IMR-90 (cell line): Measurements from ENCODE around the gene PIGP. TPM values are rescaled to one million over a fixed set of nuclear protein-coding genes. Genes with fewer than 3 reads are reported as not detected.
A peak's percentile ranks its signal among the peaks of the same experiment; 100 is the strongest.

ENCODE experiments used
- ATAC-seq: fragments of 200-7000 bp; cut with Tn5 transposase; 2 replicates; pipeline ENCODE4 v1.9.1; 2020; ENCODE audit warnings: low read depth, mild to moderate bottlenecking, moderate library complexity
- BruUV-seq: library from RNA; stranded (reverse); fragments of 400-500 nt; replicated peaks from 2 replicates; lab custom pipeline; 2021; lab: Mats Ljungman, UMichigan
- CTCF ChIA-PET: fragments of 300-600 bp; formaldehyde crosslinking; extraction: SDS; loops from one replicate; lab custom pipeline; 2021; ENCODE audit warnings: antibody characterized with exemption; lab: Yijun Ruan, JAX
- POLR2A ChIA-PET: fragments of 300-600 bp; sonication (Branson Sonifier 250); formaldehyde crosslinking; loops from one replicate; lab custom pipeline; 2022; ENCODE audit warnings: antibody characterized with exemption; ENCODE audit not compliant: unreplicated experiment; lab: Charles Lee
- DNase-seq: peaks from one replicate; pipeline ENCODE4 v3.0.0; 2013
- H2AFZ ChIP-seq: replicated peaks from 2 replicates; pipeline ENCODE3; 2013; ENCODE audit warnings: low read length, mild to moderate bottlenecking; ENCODE audit not compliant: poor library complexity
- H2AK5ac ChIP-seq: 2 replicates; pipeline ENCODE4 v1.6.1; 2013; ENCODE audit warnings: low read depth, low read length, inconsistent platforms
- H2AK9ac ChIP-seq: replicated peaks from 2 replicates; pipeline ENCODE3; 2013; ENCODE audit warnings: mild to moderate bottlenecking, low read depth, low read length, moderate library complexity; ENCODE audit not compliant: poor library complexity
- H2BK120ac ChIP-seq: 2 replicates; pipeline ENCODE4 v1.6.1; 2013; ENCODE audit warnings: low read depth, low read length, inconsistent platforms
- H2BK15ac ChIP-seq: 3 replicates; pipeline ENCODE4 v1.6.1; 2013; ENCODE audit warnings: low read depth, low read length, inconsistent platforms
- H2BK20ac ChIP-seq: 2 replicates; pipeline ENCODE4 v1.6.1; 2013; ENCODE audit warnings: low read depth, mild to moderate bottlenecking, inconsistent platforms, low read length, moderate library complexity
- H2BK5ac ChIP-seq: 2 replicates; pipeline ENCODE4 v1.6.1; 2013; ENCODE audit warnings: mild to moderate bottlenecking, low read depth, low read length, inconsistent platforms; ENCODE audit not compliant: poor library complexity, severe bottlenecking
- H3K14ac ChIP-seq: replicated peaks from 2 replicates; pipeline ENCODE4 v1.6.1; 2013; ENCODE audit warnings: low read depth, low read length, inconsistent platforms
- H3K18ac ChIP-seq: 2 replicates; pipeline ENCODE4 v1.6.1; 2013; ENCODE audit warnings: low read depth, low read length, control low read depth
- H3K23ac ChIP-seq: 2 replicates; pipeline ENCODE4 v1.6.1; 2013; ENCODE audit warnings: low read depth, low read length, inconsistent platforms
- H3K27ac ChIP-seq: 2 replicates; pipeline ENCODE4 v1.5.1; 2013; ENCODE audit warnings: mild to moderate bottlenecking, control low read depth, low read length; ENCODE audit not compliant: insufficient read depth
- H3K27me3 ChIP-seq: 2 replicates; pipeline ENCODE4 v1.6.1; 2013; ENCODE audit warnings: low read length; ENCODE audit not compliant: control insufficient read depth, insufficient read depth
- H3K36me3 ChIP-seq: 2 replicates; pipeline ENCODE4 v1.6.1; 2013; ENCODE audit warnings: low read length, mixed read lengths; ENCODE audit not compliant: control insufficient read depth, insufficient read depth
- H3K4ac ChIP-seq: 2 replicates; pipeline ENCODE4 v1.6.1; 2013; ENCODE audit warnings: low read depth, low read length, inconsistent platforms
- H3K4me1 ChIP-seq: 2 replicates; pipeline ENCODE4 v1.6.1; 2013; ENCODE audit warnings: low read length, mixed read lengths; ENCODE audit not compliant: control insufficient read depth, insufficient read depth
- H3K4me2 ChIP-seq: 2 replicates; pipeline ENCODE4 v1.6.1; 2013; ENCODE audit warnings: low read depth, mild to moderate bottlenecking, control low read depth, low read length, moderate library complexity
- H3K4me3 ChIP-seq: 2 replicates; pipeline ENCODE4 v1.5.1; 2013; ENCODE audit warnings: low read depth, mild to moderate bottlenecking, control low read depth, low read length, moderate library complexity; ENCODE audit not compliant: insufficient read depth
- H3K56ac ChIP-seq: 2 replicates; pipeline ENCODE4 v1.6.1; 2013; ENCODE audit warnings: low read length, inconsistent platforms; ENCODE audit not compliant: insufficient read depth; ENCODE audit errors: extremely low read depth
- H3K79me1 ChIP-seq, 2 experiments: 2 replicates each; pipeline ENCODE4 v1.6.1; 2013; ENCODE audit warnings: low read length in 2 of 2, inconsistent platforms in 1 of 2, low read depth in 1 of 2
- H3K9ac ChIP-seq: 2 replicates; pipeline ENCODE4 v1.6.1; 2013; ENCODE audit warnings: low read depth, low read length, control low read depth
- H3K9me1 ChIP-seq: 2 replicates; pipeline ENCODE4 v1.6.1; 2013; ENCODE audit warnings: low read length, inconsistent platforms; ENCODE audit not compliant: insufficient read depth
- H3K9me3 ChIP-seq: 2 replicates; pipeline ENCODE4 v1.6.1; 2013; ENCODE audit warnings: low read length; ENCODE audit not compliant: control insufficient read depth, insufficient read depth
- H4K20me1 ChIP-seq: 2 replicates; pipeline ENCODE4 v1.6.1; 2013; ENCODE audit warnings: low read length, inconsistent platforms; ENCODE audit not compliant: insufficient read depth
- H4K5ac ChIP-seq: 2 replicates; pipeline ENCODE4 v1.6.1; 2013; ENCODE audit warnings: mild to moderate bottlenecking, low read depth, low read length, control low read depth
- H4K8ac ChIP-seq, 2 experiments: 2 replicates each; pipeline ENCODE4 v1.6.1; 2013; ENCODE audit warnings: low read depth in 2 of 2, low read length in 2 of 2, control low read depth in 1 of 2, inconsistent platforms in 1 of 2
- H4K91ac ChIP-seq: 2 replicates; pipeline ENCODE4 v1.6.1; 2013; ENCODE audit warnings: low read depth, low read length, inconsistent platforms; ENCODE audit not compliant: insufficient read depth
- CEBPB ChIP-seq: IDR thresholded peaks from 2 replicates; pipeline ENCODE4 v1.6.1; 2012; ENCODE audit warnings: low read depth, low read length, improper control_type of control experiment
- CTCF ChIP-seq: conservative IDR thresholded peaks from 2 replicates; pipeline ENCODE4 v1.5.1; 2012; ENCODE audit warnings: mild to moderate bottlenecking, low read depth, low read length, improper control_type of control experiment
- MAFK ChIP-seq: IDR thresholded peaks from 2 replicates; pipeline ENCODE4 v1.6.1; 2012; ENCODE audit warnings: low read depth, low read length, improper control_type of control experiment
- MAZ ChIP-seq: IDR thresholded peaks from 2 replicates; pipeline ENCODE4 v1.6.1; 2012; ENCODE audit warnings: low read depth, mild to moderate bottlenecking, low read length, improper control_type of control experiment, moderate library complexity, borderline replicate concordance
- WGBS, 2 experiments: methylation state at CpG; one replicate each; pipeline versions ENCODE4 v1.1.5 to v1.1.7; 2013; ENCODE audit warnings: missing lambda C conversion rate in 2 of 2; ENCODE audit not compliant: insufficient read length in 1 of 2; ENCODE audit errors: extremely low coverage in 2 of 2; 5-methylcytosine and 5-hydroxymethylcytosine counted together
- dilution Hi-C: fragments of 300-500 bp; cut with HindIII; formaldehyde crosslinking; loops from one replicate; pipeline ENCODE4 v1.14.3; 2018; ENCODE audit warnings: low sequenced_read_pairs; ENCODE audit not compliant: unreplicated experiment
- in situ Hi-C: fragments of 300-500 bp; cut with MboI; formaldehyde crosslinking; loops from 3 replicates; pipeline ENCODE4 v1.14.3; 2019; ENCODE audit warnings: low sequenced_read_pairs, inconsistent platforms, mixed read lengths
- intact Hi-C: fragments of 100-400 bp; cut with micrococcal nuclease; formaldehyde crosslinking; loops from 2 replicates; pipeline ENCODE4 v1.10.0; 2022
- polyA plus RNA-seq, 3 experiments: library from polyadenylated mRNA; depleted of rRNA; stranded (reverse); fragments of >200 nt; gene quantifications; 2 replicates each; pipeline ENCODE4 v1.2.3, GENCODE V29; 2012; ENCODE audit warnings: low replicate concordance in 1 of 3
- total RNA-seq: library from RNA; depleted of rRNA; stranded (reverse); fragments of >200 nt; gene quantifications from 2 replicates; pipeline ENCODE4 v1.2.3, GENCODE V29; 2012

The PIGP gene
- total and polyA plus RNA-seq, 2 of the 4 experiments (the other 2 are of a cell fraction) = 4.1 to 15.4 TPM

- Histone ChIP-seq H2BK5ac (peak overlapping the region; percentile 5), H3K27me3 (no peaks in the 10 kb centered on the region), H3K18ac (no peak overlapping the region), H3K27ac (no peak overlapping the region), H3K4ac (no peak overlapping the region), H2AFZ (no peak overlapping the region), H2BK120ac (no peak overlapping the region), H3K4me2 (no peak overlapping the region), H3K4me1 (peaks cover 2% of the 10 kb centered on the region; the same call in 1 of the 2 replicates), H2AK9ac (no peak overlapping the region), H3K23ac (no peak overlapping the region), H3K56ac (no peak overlapping the region), H3K9ac (no peak overlapping the region), H4K20me1 (peaks cover 63% of the 10 kb centered on the region), H3K4me3 (no peak overlapping the region), H3K9me3 (no peaks in the 10 kb centered on the region), H2BK20ac (no peak overlapping the region), H3K9me1 (peaks cover 4% of the 10 kb centered on the region; the same call in 1 of the 2 replicates), H2AK5ac (no peak overlapping the region), H2BK15ac (no peak overlapping the region), H3K79me1 (peaks cover 9 to 58% of the 10 kb centered on the region in 2 experiments), H3K14ac (no peak overlapping the region), H4K5ac (no peak overlapping the region), H3K36me3 (peaks cover 7% of the 10 kb centered on the region; the same call in 1 of the 2 replicates), H4K8ac (no peak overlapping the region), H4K91ac (no peak overlapping the region)
- CTCF ChIA-PET = interaction anchor here (0.5 to 0.7 kb wide), 2 partner anchors 49 to 307 kb away, joined by 3 to 4 read pairs; no protein-coding TSS in a partner anchor
- intact Hi-C loops = loop anchor here (10.0 kb wide), 1 partner anchor 583 kb away; no protein-coding TSS in a partner anchor
- peak; percentile 35 for DNase-seq
- peak; percentile 67 for ATAC-seq
- no peak for TF ChIP-seq CTCF
- peak; percentile 76 for TF ChIP-seq CEBPB
- TF ChIP-seq MAZ = no peak
- TF ChIP-seq MAFK = no peak
- 40% methylated on average over 1 of the region's 5 CpGs; no CpG with 5 or more reads in 1 of the 2 experiments for WGBS, 2 experiments
- BruUV-seq = no TSS peak
- in situ Hi-C loops = no loop called here
- dilution Hi-C loops = no loop called here
- POLR2A ChIA-PET = interaction anchor here (1.2 kb wide), 1 partner anchor 16 kb away, joined by 3 read pairs; no protein-coding TSS in a partner anchor
Measured at GRCh38 chr21:37088186-37088735, 15.4 kb upstream of the PIGP start.
